K562 (cell line): ENCODE measurements around the gene PPT1. TPM values are rescaled to one million over a fixed set of nuclear protein-coding genes. Genes with fewer than 3 reads are reported as not detected.

Experiments
- ARNT ChIP-seq, 2 experiments: fragments of 450-650 bp; IDR thresholded peaks; 2 replicates each; pipeline ENCODE4 v1.6.1; 2016; ENCODE audit warnings: mild to moderate bottlenecking in 1 of 2
- BRD9 ChIP-seq: fragments of 450-650 bp; IDR thresholded peaks from 2 replicates; pipeline ENCODE4 v1.6.1; 2018; ENCODE audit warnings: low read depth; ENCODE audit not compliant: partially characterized antibody
- E2F3 ChIP-seq: fragments of 250-450 bp; sonication (Bioruptor Pico); IDR thresholded peaks from 2 replicates; pipeline ENCODE4 v1.4.0; 2020; ENCODE audit warnings: mild to moderate bottlenecking
- RBM39 ChIP-seq: fragments of 200-400 bp; formaldehyde crosslinking; optimal IDR thresholded peaks from 2 replicates; pipeline ENCODE3; 2018; ENCODE audit warnings: low read depth, low read length
- SREBF1 ChIP-seq: fragments of 150-350 bp; IDR thresholded peaks from 2 replicates; pipeline ENCODE4 v1.6.1; 2014; ENCODE audit warnings: antibody characterized with exemption, low read depth, low read length, borderline replicate concordance
- TAF7 ChIP-seq: fragments of 450-650 bp; IDR thresholded peaks from 2 replicates; pipeline ENCODE4 v1.6.1; 2016; ENCODE audit warnings: missing genetic modification characterization, missing compliant biosample characterization
- THRAP3 ChIP-seq: fragments of 450-650 bp; IDR thresholded peaks from 2 replicates; pipeline ENCODE4 v1.6.1; 2016; ENCODE audit warnings: mild to moderate bottlenecking, inconsistent platforms, borderline replicate concordance
- ZBTB40 ChIP-seq, 2 experiments: fragments of 450-650 bp in 1 of 2; sonication (generic) in 1 of 2; formaldehyde crosslinking in 1 of 2; IDR thresholded peaks; 2 replicates each; pipeline versions ENCODE4 v1.7.1 to v1.9.0; 2016 to 2022; ENCODE audit warnings: inconsistent platforms in 1 of 2, mild to moderate bottlenecking in 1 of 2, missing genetic modification reagents in 1 of 2
- polyA plus RNA-seq, 8 experiments: library from polyadenylated mRNA; depleted of rRNA in 4 of 8; stranded (reverse) in 5 of 8; unstranded in 3 of 8; fragments of >200 nt; fragmentation: Nextera tagmentation in 2 of 8; fragmentation: Illumina TruSeq in 1 of 8; extraction: Ambion mirVana in 2 of 8; extraction: Trizol in 1 of 8; gene quantifications; 2 replicates each; pipeline versions ENCODE4 v1.2.1 to v1.2.3, GENCODE V29; 2011 to 2014; ENCODE audit warnings: inconsistent platforms in 1 of 8, missing spikeins in 1 of 8
- total RNA-seq, 7 experiments: library from RNA; depleted of rRNA in 6 of 7; stranded (reverse); fragments of >200 nt in 6 of 7; fragmentation: Illumina TruSeq in 2 of 7; extraction: Trizol in 2 of 7; gene quantifications; 2 replicates each; pipeline versions ENCODE4 v1.2.1 to v1.2.3, GENCODE V29; 2011 to 2021; ENCODE audit warnings: low replicate concordance in 1 of 7
- TF ChIP-seq, protein P1 (sequence below): fragments of 450-650 bp; formaldehyde crosslinking; IDR thresholded peaks from 2 replicates; pipeline ENCODE4 v1.4.0; 2020; ENCODE audit warnings: mild to moderate bottlenecking
- TF ChIP-seq, protein P2 (sequence below): sonication (generic); formaldehyde crosslinking; IDR thresholded peaks from 2 replicates; pipeline ENCODE4 v1.8.1; 2023; ENCODE audit warnings: mild to moderate bottlenecking, missing genetic modification reagents, moderate library complexity

The PPT1 gene
- total and polyA plus RNA-seq, 9 of the 15 experiments (the other 6 are each of a cell fraction or from before 2014, with no cell fraction given), result 72.2 to 285 (median 143) TPM

- TF ChIP-seq ZBTB40 (IDR thresholded peaks at IDR 0.05) (no peak), ZBTB40 (CRISPR knock-in tag; IDR thresholded peaks at IDR 0.05) (no peak), THRAP3 (peak; percentile 26; the same call in 1 of the 2 replicates), RBM39 (no peak), TAF7 (peak; percentile 95), BRD9 (peak; percentile 97), E2F3 (CRISPR knock-in tag) (peak; percentile 87), SREBF1 (no peak), ARNT (IDR thresholded peaks at IDR 0.05) (peak in 1 of 2 experiments; percentile 39; a peak in 2 of 4 replicates)
- TF ChIP-seq, protein P1, sequence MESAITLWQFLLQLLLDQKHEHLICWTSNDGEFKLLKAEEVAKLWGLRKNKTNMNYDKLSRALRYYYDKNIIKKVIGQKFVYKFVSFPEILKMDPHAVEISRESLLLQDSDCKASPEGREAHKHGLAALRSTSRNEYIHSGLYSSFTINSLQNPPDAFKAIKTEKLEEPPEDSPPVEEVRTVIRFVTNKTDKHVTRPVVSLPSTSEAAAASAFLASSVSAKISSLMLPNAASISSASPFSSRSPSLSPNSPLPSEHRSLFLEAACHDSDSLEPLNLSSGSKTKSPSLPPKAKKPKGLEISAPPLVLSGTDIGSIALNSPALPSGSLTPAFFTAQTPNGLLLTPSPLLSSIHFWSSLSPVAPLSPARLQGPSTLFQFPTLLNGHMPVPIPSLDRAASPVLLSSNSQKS (CRISPR knock-in tag), result no peak
- TF ChIP-seq, protein P2, sequence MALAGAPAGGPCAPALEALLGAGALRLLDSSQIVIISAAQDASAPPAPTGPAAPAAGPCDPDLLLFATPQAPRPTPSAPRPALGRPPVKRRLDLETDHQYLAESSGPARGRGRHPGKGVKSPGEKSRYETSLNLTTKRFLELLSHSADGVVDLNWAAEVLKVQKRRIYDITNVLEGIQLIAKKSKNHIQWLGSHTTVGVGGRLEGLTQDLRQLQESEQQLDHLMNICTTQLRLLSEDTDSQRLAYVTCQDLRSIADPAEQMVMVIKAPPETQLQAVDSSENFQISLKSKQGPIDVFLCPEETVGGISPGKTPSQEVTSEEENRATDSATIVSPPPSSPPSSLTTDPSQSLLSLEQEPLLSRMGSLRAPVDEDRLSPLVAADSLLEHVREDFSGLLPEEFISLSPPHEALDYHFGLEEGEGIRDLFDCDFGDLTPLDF (CRISPR knock-in tag), result peak; percentile 95
Observed at GRCh38 chr1:40039757-40040510, 57.1 kb downstream of the PPT1 start (continued).
